HCT116 (cell line): ENCODE data around the gene PCIF1. TPM values are rescaled to one million over a fixed set of nuclear protein-coding genes. Genes with fewer than 3 reads are reported as not detected.
A peak's percentile ranks its signal among the peaks of the same experiment; 100 is the strongest.

Experiments
- ATAC-seq: fragments of 200-7000 bp; cut with Tn5 transposase; 2 replicates; pipeline ENCODE4 v1.9.1; 2020; ENCODE audit warnings: mild to moderate bottlenecking, moderate library complexity
- Bru-seq: library from RNA; stranded (reverse); fragments of 400-500 nt; gene quantifications from one replicate; lab custom pipeline; 2021; lab: Mats Ljungman, UMichigan
- BruChase-seq, 2 experiments: library from RNA; stranded (reverse); fragments of 400-500 nt; gene quantifications; one replicate each; lab custom pipeline; 2021; lab: Mats Ljungman, UMichigan
- BruUV-seq: library from RNA; stranded (reverse); fragments of 400-500 nt; replicated peaks from 2 replicates; lab custom pipeline; 2021; lab: Mats Ljungman, UMichigan
- CTCF ChIA-PET: fragments of 300-600 bp; sonication (Branson Sonifier 250); formaldehyde crosslinking; loops from one replicate; lab custom pipeline; 2021; ENCODE audit warnings: antibody characterized with exemption; lab: Charles Lee
- POLR2A ChIA-PET: fragments of 300-600, 350-600 bp; sonication (Branson Sonifier 250); formaldehyde crosslinking; loops from one replicate; lab custom pipeline; 2021; ENCODE audit warnings: antibody characterized with exemption; lab: Charles Lee
- RAD21 ChIA-PET, 2 experiments: fragments of 300-600 bp; sonication (Branson Sonifier 250); formaldehyde crosslinking; loops; one replicate each; lab custom pipeline; 2023; ENCODE audit warnings: low total read pairs in 2 of 2; ENCODE audit not compliant: uncharacterized antibody in 2 of 2, unreplicated experiment in 2 of 2, low non-redundant PET in 1 of 2; lab: Charles Lee
- DNase-seq: peaks from one replicate; pipeline ENCODE4 v3.0.0-alpha.2; 2010; ENCODE audit warnings: low read depth, low spot score
- H2AFZ ChIP-seq: fragments of 200-600 bp; shearing (Covaris generic), sonication (generic); 2 replicates; pipeline ENCODE4 v1.6.1; 2017; ENCODE audit warnings: low read depth, mixed run types, mixed read lengths, antibody characterized with exemption, low read length; ENCODE audit not compliant: poor library complexity, severe bottlenecking
- H3K27ac ChIP-seq: 2 replicates; pipeline ENCODE4 v1.5.1; 2012; ENCODE audit warnings: low read depth, low read length
- H3K27me3 ChIP-seq: fragments of 200-600 bp; sonication (generic); 2 replicates; pipeline ENCODE4 v1.6.1; 2016; ENCODE audit warnings: mixed run types, low read length, mixed read lengths; ENCODE audit not compliant: insufficient read depth
- H3K36me3 ChIP-seq, 2 experiments: fragments of 200-500 bp in 1 of 2; fragments of 200-600 bp in 1 of 2; sonication (Bioruptor generic) in 1 of 2; sonication (generic) in 1 of 2; 2 replicates each; pipeline versions ENCODE4 v1.5.1 to v1.6.1; 2014 to 2016; ENCODE audit warnings: low read length in 2 of 2, inconsistent platforms in 1 of 2, mixed read lengths in 1 of 2, mixed run types in 1 of 2; ENCODE audit not compliant: insufficient read depth in 2 of 2, control insufficient read depth in 1 of 2
- H3K4me1 ChIP-seq, 2 experiments: fragments of 200-600 bp in 1 of 2; sonication (generic) in 1 of 2; 2 replicates each; pipeline versions ENCODE4 v1.5.1 to v1.6.1; 2012 to 2017; ENCODE audit warnings: low read length in 2 of 2, inconsistent platforms in 1 of 2, mild to moderate bottlenecking in 1 of 2, mixed read lengths in 1 of 2, mixed run types in 1 of 2, moderate library complexity in 1 of 2; ENCODE audit not compliant: insufficient read depth in 2 of 2, control insufficient read depth in 1 of 2
- H3K4me2 ChIP-seq: fragments of 200-600 bp; sonication (generic); 2 replicates; pipeline ENCODE4 v1.6.1; 2017; ENCODE audit warnings: mixed run types, low read length, mixed read lengths
- H3K4me3 ChIP-seq, 2 experiments: fragments of 200-600 bp in 1 of 2; sonication (generic) in 1 of 2; replicated peaks in 1 of 2; 2 replicates each; pipeline ENCODE4 v1.5.1; 2011 to 2016; ENCODE audit warnings: low read length in 2 of 2, control low read depth in 1 of 2, low read depth in 1 of 2, mild to moderate bottlenecking in 1 of 2, mixed read lengths in 1 of 2, mixed run types in 1 of 2
- H3K79me2 ChIP-seq: fragments of 200-600 bp; sonication (generic); 2 replicates; pipeline ENCODE4 v1.6.1; 2017; ENCODE audit warnings: mild to moderate bottlenecking, mixed run types, low read length, moderate library complexity, mixed read lengths; ENCODE audit not compliant: insufficient read depth
- H3K9ac ChIP-seq: fragments of 200-600 bp; sonication (generic); 2 replicates; pipeline ENCODE4 v1.6.1; 2016; ENCODE audit warnings: low read length, mixed read lengths
- H3K9me2 ChIP-seq: fragments of 200-600 bp; sonication (generic), shearing (Covaris generic); 2 replicates; pipeline ENCODE4 v1.6.1; 2017; ENCODE audit warnings: mixed run types, mild to moderate bottlenecking, moderate library complexity; ENCODE audit not compliant: insufficient read depth
- H3K9me3 ChIP-seq, 2 experiments: fragments of 200-500 bp in 1 of 2; fragments of 200-600 bp in 1 of 2; sonication (Bioruptor generic) in 1 of 2; sonication (generic) in 1 of 2; 2 replicates each; pipeline ENCODE4 v1.6.1; 2014 to 2017; ENCODE audit warnings: low read length in 2 of 2, mixed read lengths in 2 of 2, inconsistent platforms in 1 of 2, low read depth in 1 of 2, mild to moderate bottlenecking in 1 of 2, mixed run types in 1 of 2, moderate library complexity in 1 of 2; ENCODE audit not compliant: control insufficient read depth in 1 of 2, insufficient read depth in 1 of 2
- H4K20me1 ChIP-seq: fragments of 200-600 bp; sonication (generic), shearing (Covaris generic); 2 replicates; pipeline ENCODE4 v1.6.1; 2017; ENCODE audit warnings: mixed run types, mild to moderate bottlenecking, moderate library complexity; ENCODE audit not compliant: insufficient read depth
- CEBPB ChIP-seq: IDR thresholded peaks from 2 replicates; pipeline ENCODE4 v1.6.1; 2012; ENCODE audit warnings: low read depth
- CTCF ChIP-seq, 3 experiments: fragments of 200-600 bp in 1 of 3; sonication (generic) in 1 of 3; IDR thresholded peaks in 2 of 3; conservative IDR thresholded peaks in 1 of 3; 2 replicates each; pipeline ENCODE4 v1.5.1; 2012 to 2017; ENCODE audit warnings: low read depth in 2 of 3, low read length in 2 of 3, antibody characterized with exemption in 1 of 3, borderline replicate concordance in 1 of 3, control low read depth in 1 of 3, mild to moderate bottlenecking in 1 of 3, mixed read lengths in 1 of 3, mixed run types in 1 of 3, moderate library complexity in 1 of 3; ENCODE audit not compliant: insufficient read depth in 1 of 3
- EGR1 ChIP-seq: IDR thresholded peaks from 2 replicates; pipeline ENCODE4 v1.6.1; 2012; ENCODE audit warnings: low read depth
- ELF1 ChIP-seq: IDR thresholded peaks from 2 replicates; pipeline ENCODE4 v1.6.1; 2012; ENCODE audit warnings: low read depth, borderline replicate concordance
- FOSL1 ChIP-seq: IDR thresholded peaks from 2 replicates; pipeline ENCODE4 v1.6.1; 2012; ENCODE audit warnings: low read depth
- JUND ChIP-seq: IDR thresholded peaks from 2 replicates; pipeline ENCODE4 v1.6.1; 2012
- POLR2AphosphoS5 ChIP-seq: IDR thresholded peaks from 2 replicates; pipeline ENCODE4 v1.6.1; 2011; ENCODE audit warnings: mild to moderate bottlenecking, low read depth, low read length, moderate library complexity
- RAD21 ChIP-seq: IDR thresholded peaks from 2 replicates; pipeline ENCODE4 v1.6.1; 2012; ENCODE audit warnings: low read depth, mild to moderate bottlenecking
- SIN3A ChIP-seq: IDR thresholded peaks from 2 replicates; pipeline ENCODE4 v1.6.1; 2012; ENCODE audit warnings: low read depth
- SP1 ChIP-seq: IDR thresholded peaks from 2 replicates; pipeline ENCODE4 v1.6.1; 2012; ENCODE audit warnings: low read depth
- SRF ChIP-seq: IDR thresholded peaks from 2 replicates; pipeline ENCODE4 v1.6.1; 2012; ENCODE audit warnings: low read depth
- TCF7L2 ChIP-seq: IDR thresholded peaks from 2 replicates; pipeline ENCODE4 v1.7.0; 2011; ENCODE audit warnings: borderline replicate concordance, inconsistent platforms; ENCODE audit not compliant: insufficient read depth, insufficient read length; ENCODE audit errors: extremely low read depth
- YY1 ChIP-seq: IDR thresholded peaks from 2 replicates; pipeline ENCODE4 v1.6.1; 2011; ENCODE audit warnings: low read length, low read depth, moderate library complexity, mild to moderate bottlenecking; ENCODE audit not compliant: insufficient replicate concordance; ENCODE audit errors: extremely low read depth
- ZFX ChIP-seq: fragments of 450-650 bp; IDR thresholded peaks from 2 replicates; pipeline ENCODE4 v1.6.1; 2017
- intact Hi-C: fragments of 100-400 bp; cut with micrococcal nuclease; formaldehyde crosslinking; loops from 2 replicates; pipeline ENCODE4 v1.10.0; 2022
- long read RNA-seq: library from polyadenylated mRNA; unstranded; transcript quantifications from one replicate; pipeline ENCODE4 v2.0.0, GENCODE V29; 2021; ENCODE audit not compliant: unreplicated experiment
- polyA plus RNA-seq: library from polyadenylated mRNA; unstranded; fragments of >200 nt; gene quantifications from 2 replicates; pipeline ENCODE4 v1.2.1, GENCODE V29; 2012; ENCODE audit warnings: missing spikeins
- total RNA-seq: library from RNA; stranded (reverse); gene quantifications from one replicate; pipeline ENCODE4 v1.2.1, GENCODE V29; 2021; ENCODE audit not compliant: unreplicated experiment
- TF ChIP-seq, protein P1 (sequence below): IDR thresholded peaks from 2 replicates; pipeline ENCODE4 v1.6.1; 2012
- TF ChIP-seq, protein P2 (sequence below): IDR thresholded peaks from 2 replicates; pipeline ENCODE4 v1.6.1; 2012; ENCODE audit warnings: low read depth

Gene PCIF1
- 31.8 TPM for total RNA-seq
- polyA plus RNA-seq = 32.4 and 33.1 TPM in 2 replicates
- percentile 78 among the genes with signal in this experiment for Bru-seq, nascent RNA
- BruChase-seq, experiment 1, labeled RNA remaining after a 6-hour chase = percentile 79 among the genes with signal in this experiment
- percentile 70 among the genes with signal in this experiment for BruChase-seq, experiment 2, labeled RNA remaining after a 2-hour chase
- long read RNA-seq, transcript PCIF1-201 (17 exons, 2,747 nt) = major isoform, 36 of 54 reads
- long read RNA-seq, partial matches to known transcripts = 11 of 54 reads
- long read RNA-seq, other reads (novel, unspliced or antisense) = 5 of 54 reads

DNA sequence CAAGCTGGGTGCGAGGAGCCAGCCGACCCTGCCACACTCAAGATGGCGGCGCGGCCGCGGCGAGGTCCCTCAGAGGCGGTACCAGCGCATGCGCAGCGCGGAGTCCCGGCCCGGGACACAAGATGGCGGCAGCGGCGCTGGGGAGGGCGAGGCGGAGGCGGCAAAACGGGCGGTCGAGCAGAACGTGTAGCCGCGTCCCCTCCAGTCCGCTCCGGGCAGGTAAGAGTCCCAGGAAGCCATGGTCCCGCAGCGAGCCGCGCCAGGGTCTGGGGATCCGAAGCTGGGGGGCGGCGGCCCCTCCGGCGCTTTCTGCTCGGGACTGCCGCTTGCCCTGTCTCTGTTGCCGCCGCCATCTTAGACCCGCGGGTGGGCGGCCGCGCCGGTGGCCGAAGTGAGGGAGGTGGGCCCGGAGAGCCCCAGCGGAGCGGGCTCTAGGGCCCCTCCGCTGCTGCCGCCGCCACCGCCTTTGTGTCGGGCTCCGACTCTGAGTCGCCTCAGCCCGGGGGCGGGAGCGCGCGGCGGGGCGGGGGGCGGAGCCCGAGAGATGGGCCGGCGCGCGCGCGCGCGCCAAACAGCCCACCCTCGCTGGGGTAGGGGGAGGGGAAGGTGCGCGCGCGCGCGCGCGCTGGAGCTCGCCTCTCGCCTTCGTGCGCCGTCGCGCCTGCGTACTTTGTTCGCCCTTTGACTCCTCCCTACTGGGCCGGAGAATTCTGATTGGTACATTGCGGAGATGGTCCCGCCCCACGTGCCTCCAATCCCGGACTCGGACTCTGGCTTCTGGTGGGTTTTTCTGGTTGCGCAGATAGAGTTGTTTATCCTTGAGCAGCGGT is at the start of gene PCIF1:
TSS of gene PCIF1 (plus strand) at position 98 of the 830 bp plus-strand sequence. CDS start 4,317 bp downstream, outside the sequence.
- ChIA-PET POLR2A (interaction anchor here (0.6 to 2.6 kb wide), 12 partner anchors 10 to 199 kb away, joined by 3 to 36 read pairs (median 4); partner anchors contain the start of genes ZNF335 and ZSWIM1), RAD21 (no interaction called here), CTCF (interaction anchor here (1.9 to 2.6 kb wide), 2 partner anchors 35 to 110 kb away, joined by 6 to 30 read pairs; no protein-coding TSS in a partner anchor)
- intact Hi-C loops = loop anchor here (10.0 kb wide), 2 partner anchors 100 to 390 kb away; partner anchors contain the start of genes EPPIN and SNX21
- Histone ChIP-seq H3K79me2 (peaks cover 31% of the 10 kb centered on the region), H2AFZ (no peak within 1 kb of the TSS), H3K4me1 (peaks cover 4 to 32% of the 10 kb centered on the region in 2 experiments; a peak in 3 of 4 replicates), H3K27me3 (no peaks in the 10 kb centered on the region), H3K4me2 (peak within 1 kb of the TSS; percentile 87), H3K36me3 (peaks cover 11 to 19% of the 10 kb centered on the region in 2 experiments), H3K9ac (peak within 1 kb of the TSS; percentile 98), H4K20me1 (no peaks in the 10 kb centered on the region), H3K9me2 (no peaks in the 10 kb centered on the region), H3K27ac (peak within 1 kb of the TSS; percentile 100), H3K9me3 (no peaks in the 10 kb centered on the region), H3K4me3 (peak within 1 kb of the TSS; percentile 94 to 97)
- no TSS peak for BruUV-seq
- ATAC-seq (peak; percentile 79), DNase-seq (peak; percentile 93)
- TF ChIP-seq RAD21 = no peak
- TF ChIP-seq ZFX = peak; percentile 31; the same call in 1 of the 2 replicates
- TF ChIP-seq SIN3A = peak; percentile 45
- TF ChIP-seq YY1 = peak; percentile 99
- TF ChIP-seq FOSL1 = no peak
- TF ChIP-seq, protein P1, sequence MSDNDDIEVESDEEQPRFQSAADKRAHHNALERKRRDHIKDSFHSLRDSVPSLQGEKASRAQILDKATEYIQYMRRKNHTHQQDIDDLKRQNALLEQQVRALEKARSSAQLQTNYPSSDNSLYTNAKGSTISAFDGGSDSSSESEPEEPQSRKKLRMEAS = peak; percentile 51; the same call in 1 of the 2 replicates
- no peak for TF ChIP-seq CTCF (IDR thresholded peaks at IDR 0.05 in 2 of 3, conservative IDR thresholded peaks at IDR 0.05 in 1 of 3; ENCODE audit: borderline replicate concordance in 1 of 3, insufficient read depth in 1 of 3, low read depth in 2 of 3, low read length in 2 of 3)
- TF ChIP-seq JUND = no peak
- TF ChIP-seq TCF7L2 = no peak
- TF ChIP-seq ELF1 = no peak
- TF ChIP-seq EGR1 = peak; percentile 78
- TF ChIP-seq, protein P2, sequence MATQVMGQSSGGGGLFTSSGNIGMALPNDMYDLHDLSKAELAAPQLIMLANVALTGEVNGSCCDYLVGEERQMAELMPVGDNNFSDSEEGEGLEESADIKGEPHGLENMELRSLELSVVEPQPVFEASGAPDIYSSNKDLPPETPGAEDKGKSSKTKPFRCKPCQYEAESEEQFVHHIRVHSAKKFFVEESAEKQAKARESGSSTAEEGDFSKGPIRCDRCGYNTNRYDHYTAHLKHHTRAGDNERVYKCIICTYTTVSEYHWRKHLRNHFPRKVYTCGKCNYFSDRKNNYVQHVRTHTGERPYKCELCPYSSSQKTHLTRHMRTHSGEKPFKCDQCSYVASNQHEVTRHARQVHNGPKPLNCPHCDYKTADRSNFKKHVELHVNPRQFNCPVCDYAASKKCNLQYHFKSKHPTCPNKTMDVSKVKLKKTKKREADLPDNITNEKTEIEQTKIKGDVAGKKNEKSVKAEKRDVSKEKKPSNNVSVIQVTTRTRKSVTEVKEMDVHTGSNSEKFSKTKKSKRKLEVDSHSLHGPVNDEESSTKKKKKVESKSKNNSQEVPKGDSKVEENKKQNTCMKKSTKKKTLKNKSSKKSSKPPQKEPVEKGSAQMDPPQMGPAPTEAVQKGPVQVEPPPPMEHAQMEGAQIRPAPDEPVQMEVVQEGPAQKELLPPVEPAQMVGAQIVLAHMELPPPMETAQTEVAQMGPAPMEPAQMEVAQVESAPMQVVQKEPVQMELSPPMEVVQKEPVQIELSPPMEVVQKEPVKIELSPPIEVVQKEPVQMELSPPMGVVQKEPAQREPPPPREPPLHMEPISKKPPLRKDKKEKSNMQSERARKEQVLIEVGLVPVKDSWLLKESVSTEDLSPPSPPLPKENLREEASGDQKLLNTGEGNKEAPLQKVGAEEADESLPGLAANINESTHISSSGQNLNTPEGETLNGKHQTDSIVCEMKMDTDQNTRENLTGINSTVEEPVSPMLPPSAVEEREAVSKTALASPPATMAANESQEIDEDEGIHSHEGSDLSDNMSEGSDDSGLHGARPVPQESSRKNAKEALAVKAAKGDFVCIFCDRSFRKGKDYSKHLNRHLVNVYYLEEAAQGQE = no peak
- no peak for TF ChIP-seq CEBPB
- no peak for TF ChIP-seq SRF
- peak; percentile 93 for TF ChIP-seq POLR2AphosphoS5
- peak; percentile 83 for TF ChIP-seq SP1
